TTC549 (cell line): ENCODE measurements around the gene TMEM59L.

Experiments
- FAIRE-seq: peaks from 2 replicates; lab custom pipeline; 2012; peaks lifted over from hg19 to GRCh38; lab: Jason Lieb, UNC

The TMEM59L gene

DNA sequence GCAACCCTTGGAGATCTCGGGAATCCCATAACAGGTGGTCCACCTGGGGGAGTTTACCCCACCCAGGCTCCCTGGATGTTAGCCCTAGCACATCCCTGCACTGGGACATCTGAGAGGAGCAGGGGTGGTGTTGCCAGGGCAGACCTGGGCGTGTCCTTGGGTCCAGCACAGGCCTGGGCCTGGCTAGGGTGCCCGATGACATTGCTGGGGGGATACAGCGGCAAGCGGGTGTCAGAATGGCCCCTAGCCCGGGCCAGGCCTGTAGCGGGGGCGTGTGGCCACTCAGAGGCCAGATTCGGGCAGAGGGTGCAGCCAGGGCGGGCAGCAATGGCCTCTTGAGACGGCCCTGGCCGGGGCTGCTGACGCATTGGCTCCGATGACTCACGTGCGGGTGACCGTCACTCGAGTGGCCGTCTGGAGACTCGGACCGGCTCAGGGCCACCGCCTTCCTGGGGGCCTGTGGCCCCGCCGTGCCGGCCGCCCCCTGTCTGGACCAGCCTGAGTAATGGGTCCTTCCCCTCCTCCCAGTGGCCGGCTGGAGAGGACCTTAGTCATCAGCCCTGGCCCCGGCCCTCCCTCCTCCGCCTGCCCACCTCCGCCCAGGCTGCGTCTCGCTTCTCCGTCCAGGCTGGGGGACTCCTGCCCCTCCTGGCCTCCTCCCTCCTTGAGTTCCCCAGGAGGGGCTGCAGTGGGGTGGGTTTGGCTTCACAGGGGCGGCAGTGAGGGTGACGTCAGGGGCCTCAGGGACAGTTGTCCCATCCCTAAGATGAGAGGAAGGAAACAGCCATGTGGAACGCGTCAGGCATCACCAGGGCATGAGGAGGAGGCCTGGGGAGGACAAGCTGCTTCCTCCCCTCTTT lies 47.6 kb downstream of the TMEM59L start:
- no peak for FAIRE-seq

DNA sequence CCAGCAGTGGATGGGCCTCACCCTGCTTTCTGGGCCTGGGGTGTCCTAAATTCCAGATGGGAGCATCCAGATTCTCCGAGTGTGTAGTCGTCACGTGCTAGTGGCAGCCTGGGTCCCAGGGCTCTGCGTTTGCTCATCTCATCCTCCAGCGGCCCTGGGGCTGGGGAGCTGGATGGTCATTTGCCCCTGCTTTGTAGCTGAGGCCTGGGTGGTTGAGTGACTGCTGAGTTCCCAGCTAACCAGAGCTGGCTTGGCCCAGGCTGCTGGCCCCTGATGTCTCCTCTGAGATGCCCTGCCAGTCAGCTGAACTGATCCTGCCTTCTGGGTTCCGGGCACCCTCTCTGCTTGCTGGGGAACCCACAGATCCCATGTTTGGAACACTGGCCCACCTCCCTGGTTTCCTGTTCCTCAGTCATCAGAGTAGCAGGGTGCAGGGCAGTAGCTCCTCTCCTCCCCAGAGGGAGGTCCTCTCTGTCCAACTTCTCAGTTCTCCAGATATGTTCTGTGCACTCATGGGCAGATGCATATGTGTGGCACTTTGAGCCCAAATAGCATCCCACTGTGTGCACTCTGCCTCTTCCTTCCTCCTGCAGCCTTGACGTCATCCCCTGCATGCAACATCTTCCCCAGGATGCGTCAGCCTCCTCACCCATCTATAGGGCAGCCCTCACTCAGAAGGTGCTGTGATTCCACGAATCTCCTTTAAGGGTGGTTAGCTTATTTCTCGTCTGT lies 48.4 kb downstream of the TMEM59L start:
- no peak for FAIRE-seq

DNA sequence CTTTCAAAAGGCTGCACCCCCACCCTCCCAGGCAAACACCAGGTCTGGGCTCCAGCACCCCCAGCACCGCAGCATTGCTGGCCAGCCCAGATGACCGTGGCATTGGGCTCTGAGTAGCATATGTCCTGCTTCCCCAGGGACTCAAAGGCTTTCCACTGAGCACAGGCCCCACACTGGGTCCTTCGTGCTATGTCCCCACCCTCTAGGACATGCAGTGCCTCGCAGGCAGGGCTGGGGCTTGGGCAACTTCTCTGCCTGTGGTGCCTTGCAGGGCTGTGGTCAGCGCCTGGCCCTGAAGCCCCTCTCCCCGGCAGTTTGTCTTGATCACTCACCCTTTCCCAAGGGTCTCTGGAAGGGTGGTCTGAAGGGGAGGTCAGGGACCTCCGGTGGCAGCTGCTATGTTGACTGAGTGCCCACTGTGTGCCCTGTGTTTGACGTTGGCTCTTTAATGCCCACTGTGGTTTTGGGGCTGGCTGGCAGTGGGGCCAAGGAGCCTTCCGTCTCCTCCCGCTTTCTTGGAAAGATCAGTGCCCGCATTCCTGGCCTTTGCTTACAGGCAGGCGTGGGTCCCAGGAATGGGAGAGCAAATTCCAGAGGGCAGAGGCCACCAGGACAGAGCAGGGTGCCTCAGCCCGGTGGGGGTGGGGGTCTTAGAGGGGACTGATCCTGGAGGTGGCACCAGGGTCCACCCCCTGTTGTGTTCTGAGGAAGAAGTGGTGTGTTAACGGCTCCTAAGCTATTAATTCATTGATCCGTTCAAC lies 50.5 kb downstream of the TMEM59L start:
- no peak for FAIRE-seq

DNA sequence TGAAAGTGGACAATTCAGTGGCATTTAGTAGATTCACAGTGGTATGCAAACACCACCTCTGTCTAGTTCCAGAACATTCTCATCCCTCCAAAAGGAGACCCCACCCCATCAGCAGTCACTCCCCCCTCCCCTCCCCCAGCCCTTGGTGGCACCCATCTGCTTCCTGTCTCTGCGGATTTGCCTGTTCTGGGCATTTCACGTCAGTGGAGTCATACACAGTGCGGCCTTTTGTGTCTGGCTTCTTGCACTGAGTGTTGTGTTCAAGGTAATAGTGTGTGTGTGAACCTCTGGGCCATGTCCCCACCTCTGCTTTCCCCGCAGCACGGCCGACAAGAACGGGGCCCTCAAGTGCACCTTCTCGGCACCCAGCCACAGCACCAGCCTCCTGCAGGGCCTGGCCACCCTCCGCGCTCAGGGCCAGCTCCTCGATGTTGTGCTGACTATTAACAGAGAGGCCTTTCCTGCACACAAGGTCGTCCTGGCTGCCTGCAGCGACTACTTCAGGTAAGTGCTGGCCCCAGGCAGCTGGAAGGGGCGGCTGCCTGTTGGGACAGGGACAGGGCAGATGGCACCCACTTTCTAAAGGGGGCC lies 51.4 kb downstream of the TMEM59L start:
- FAIRE-seq = no peak

DNA sequence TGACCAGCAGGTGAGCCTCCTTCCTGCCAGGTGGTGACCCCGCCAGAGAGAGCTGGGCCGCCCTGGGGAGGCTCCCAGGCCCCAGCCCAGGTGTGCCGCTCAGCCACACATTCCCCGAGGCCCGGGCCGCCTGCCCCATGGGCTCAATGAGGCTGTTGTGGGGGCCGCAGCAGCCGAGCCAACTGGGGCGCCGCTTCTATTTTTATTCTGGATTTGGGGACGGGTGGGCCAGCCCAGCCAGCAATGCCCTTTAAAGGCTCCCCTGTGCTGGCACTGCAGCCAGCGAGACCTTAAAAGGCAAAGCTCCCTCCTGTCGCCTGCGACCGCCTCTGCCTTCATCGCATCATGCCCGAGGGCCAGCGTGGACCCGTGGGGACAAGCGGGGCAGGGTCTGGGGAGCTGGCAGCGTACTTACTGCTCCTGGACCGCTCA lies 53.1 kb downstream of the TMEM59L start:
- FAIRE-seq = no peak

DNA sequence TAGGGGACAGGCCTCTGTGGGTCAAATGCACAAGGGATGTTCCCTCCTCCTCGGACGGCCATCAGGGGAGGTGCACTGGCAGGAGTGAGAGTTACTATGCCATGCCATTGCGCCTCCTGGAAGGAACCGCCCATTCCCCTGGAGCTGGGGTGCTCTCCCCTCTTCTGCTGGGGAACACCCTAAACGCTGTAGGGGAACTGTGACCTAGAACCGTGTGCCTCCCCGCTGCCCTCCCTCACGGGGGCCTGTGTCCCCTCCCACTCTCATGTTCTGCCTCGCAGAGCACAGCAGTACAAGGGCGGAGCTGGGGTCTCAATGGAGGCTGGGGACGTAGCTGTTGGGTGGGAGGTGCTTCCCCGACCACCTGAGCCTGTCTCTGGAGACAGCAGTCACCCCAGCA lies 53.6 kb downstream of the TMEM59L start:
- no peak for FAIRE-seq

DNA sequence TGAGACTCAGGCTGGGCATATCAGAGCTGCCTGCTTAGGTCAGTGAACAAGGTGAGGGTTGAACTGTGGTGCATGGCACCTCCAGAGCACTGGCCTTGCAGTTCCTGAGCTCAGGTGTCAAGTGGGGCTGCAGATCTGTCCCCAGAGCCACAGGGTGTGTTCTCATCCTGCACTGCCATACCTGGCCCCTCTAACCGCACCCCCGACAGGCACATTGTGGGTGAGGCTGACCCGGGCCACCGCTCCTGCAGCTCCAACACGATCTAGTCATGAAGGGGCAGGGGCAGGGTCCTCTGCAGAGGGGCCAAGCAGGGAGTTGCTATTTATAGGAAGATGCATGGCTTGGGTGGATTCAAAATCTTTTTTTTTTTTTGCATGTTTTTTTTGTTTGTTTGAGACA lies 54.1 kb downstream of the TMEM59L start:
- FAIRE-seq = no peak

DNA sequence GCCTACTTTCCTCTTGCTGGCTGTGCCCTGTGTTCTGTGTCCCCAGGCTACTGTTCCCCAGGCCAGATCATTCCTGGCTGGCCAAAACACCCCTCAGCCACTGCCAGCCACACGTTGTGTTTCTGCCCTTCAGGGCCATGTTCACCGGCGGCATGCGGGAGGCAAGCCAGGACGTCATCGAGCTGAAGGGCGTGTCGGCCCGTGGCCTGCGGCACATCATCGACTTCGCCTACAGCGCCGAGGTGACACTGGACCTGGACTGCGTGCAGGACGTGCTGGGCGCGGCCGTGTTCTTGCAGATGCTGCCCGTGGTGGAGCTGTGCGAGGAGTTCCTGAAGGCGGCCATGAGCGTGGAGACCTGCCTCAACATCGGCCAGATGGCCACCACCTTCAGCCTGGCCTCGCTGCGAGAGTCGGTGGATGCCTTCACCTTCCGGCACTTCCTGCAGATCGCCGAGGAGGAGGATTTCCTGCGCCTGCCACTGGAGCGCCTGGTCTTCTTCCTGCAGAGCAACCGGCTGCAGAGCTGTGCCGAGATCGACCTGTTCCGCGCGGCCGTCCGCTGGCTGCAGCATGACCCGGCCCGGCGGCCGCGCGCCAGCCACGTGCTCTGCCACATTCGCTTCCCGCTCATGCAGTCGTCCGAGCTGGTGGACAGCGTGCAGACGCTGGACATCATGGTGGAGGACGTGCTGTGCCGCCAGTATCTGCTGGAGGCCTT lies 55.0 kb downstream of the TMEM59L start:
- no peak for FAIRE-seq

DNA sequence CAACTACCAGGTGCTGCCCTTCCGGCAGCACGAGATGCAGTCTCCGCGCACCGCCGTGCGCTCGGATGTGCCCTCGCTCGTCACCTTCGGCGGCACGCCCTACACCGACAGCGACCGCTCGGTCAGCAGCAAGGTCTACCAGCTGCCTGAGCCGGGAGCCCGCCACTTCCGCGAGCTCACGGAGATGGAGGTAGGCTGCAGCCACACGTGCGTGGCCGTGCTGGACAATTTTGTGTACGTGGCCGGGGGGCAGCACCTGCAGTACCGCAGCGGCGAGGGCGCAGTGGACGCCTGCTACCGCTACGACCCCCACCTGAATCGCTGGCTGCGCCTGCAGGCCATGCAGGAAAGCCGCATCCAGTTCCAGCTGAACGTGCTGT lies 55.6 kb downstream of the TMEM59L start:
- FAIRE-seq = no peak

DNA sequence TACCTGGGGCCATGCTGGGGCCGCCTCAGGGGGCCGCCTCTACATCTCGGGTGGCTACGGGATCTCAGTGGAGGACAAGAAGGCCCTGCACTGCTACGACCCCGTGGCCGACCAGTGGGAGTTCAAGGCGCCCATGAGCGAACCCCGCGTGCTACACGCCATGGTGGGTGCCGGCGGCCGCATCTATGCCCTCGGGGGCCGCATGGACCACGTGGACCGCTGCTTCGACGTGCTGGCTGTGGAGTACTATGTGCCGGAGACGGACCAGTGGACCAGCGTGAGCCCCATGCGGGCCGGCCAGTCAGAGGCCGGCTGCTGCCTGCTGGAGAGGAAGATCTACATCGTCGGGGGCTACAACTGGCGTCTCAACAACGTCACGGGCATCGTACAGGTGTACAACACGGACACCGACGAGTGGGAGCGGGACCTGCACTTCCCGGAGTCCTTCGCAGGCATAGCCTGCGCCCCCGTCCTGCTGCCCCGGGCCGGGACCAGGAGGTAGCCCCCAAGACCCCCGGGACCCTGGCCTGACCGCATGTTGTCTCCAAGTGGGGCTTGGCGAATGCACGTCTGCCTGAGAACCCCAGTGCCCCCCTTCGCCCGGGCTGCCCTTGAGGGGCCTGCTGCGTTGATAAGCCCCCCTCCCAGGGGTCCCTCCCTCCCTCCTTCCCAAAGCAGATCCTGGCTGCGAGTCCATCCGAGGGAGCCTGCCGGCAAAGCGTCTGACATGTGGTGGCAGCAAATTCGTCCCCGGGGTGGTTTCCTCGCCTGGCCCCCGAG lies 56.3 kb downstream of the TMEM59L start:
- FAIRE-seq = no peak

DNA sequence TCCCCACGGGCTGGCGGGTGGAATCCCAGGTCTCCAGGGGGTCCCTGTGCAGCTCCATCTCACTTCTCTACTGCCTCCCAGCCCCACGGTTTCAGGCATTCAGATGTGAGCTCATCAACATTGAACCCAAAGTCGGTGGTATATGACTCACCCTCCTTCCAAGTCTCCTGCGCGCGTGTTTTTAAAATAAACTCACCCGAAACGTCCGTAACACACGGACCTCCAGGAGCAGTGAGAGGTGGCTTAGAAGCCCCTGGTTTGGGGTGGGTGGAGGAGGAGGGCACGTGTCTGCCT lies 56.8 kb downstream of the TMEM59L start:
- FAIRE-seq = no peak

DNA sequence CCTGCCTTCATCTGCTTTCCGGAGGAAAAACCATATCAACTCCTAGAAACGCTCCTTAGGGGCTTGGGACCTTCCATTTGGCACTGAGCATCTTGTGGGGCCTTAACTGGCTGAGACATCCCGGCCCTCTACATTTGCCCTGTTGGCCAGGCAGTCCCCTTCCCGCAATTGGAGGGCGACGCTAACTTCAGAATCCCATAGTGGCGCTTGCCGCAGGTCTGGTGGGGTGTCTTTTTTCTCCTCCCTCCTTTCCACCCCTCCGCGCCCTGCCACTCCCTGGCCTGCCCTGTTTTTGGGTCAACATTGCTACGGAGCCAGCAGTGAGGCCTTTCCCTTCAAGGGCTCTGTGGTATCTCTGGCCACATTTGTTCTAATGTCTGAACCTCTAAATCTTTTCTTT lies 57.2 kb downstream of the TMEM59L start:
- no peak for FAIRE-seq

DNA sequence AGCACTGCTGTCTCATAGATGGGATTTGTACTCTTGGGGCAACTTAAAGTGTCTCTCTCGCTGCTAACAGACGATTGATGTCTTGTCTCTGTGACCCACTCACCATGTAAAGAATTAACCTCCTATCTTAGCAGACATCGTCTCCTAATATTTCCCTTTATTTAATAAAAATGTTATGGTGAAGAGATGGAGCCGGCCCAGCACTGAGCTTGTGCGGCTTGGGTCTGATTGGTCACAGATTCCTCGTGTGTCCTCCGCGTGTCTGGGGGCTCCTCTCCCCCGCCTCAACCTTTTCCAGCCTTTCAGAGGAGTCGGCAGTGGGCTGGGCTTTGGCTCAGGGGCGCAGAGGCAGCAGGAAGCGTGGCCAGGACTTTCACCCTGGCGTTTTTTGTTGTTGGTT lies 57.6 kb downstream of the TMEM59L start:
- no peak for FAIRE-seq
